ENCODE results near the gene TNFAIP3. TPM values are rescaled to one million over a fixed set of nuclear protein-coding genes. Genes with fewer than 3 reads are reported as not detected.
"Not testable (repeated sequence)": the region's sequence is repeated elsewhere in the genome, so short reads cannot be mapped to it uniquely, and the experiment has no call there.

Gene TNFAIP3
- polyA plus RNA-seq, 6 donors from 2014 or later = 4.0 to 48.4 (median 33.8) TPM

GRCh38 chr6:137830511-137830911 is 36.5 kb upstream of the TNFAIP3 start:
- no peak for DNase-seq
- Mint-ChIP-seq H3K27me3 (no peaks in the 10 kb centered on the region), H3K27ac (peak overlapping the region in 1 of 6 donors; percentile 0), H3K36me3 (peaks cover 0 to 7% of the 10 kb centered on the region in 2 donors), H3K4me3 (no peak overlapping the region), H3K9me3 (peaks cover 0 to 30% (median 15%) of the 10 kb centered on the region in 7 donors), H3K4me1 (peaks cover 0 to 10% (median 0%) of the 10 kb centered on the region in 3 donors)
- ATAC-seq (ENCODE audit: low read depth in 2 of 2) = no peak

GRCh38 chr6:137832110-137832509 is 34.9 kb upstream of the TNFAIP3 start:
- Mint-ChIP-seq H3K27ac (no peak overlapping the region), H3K27me3 (no peaks in the 10 kb centered on the region), H3K36me3 (peaks cover 0 to 8% of the 10 kb centered on the region in 2 donors), H3K9me3 (peaks cover 0 to 30% (median 18%) of the 10 kb centered on the region in 7 donors), H3K4me3 (no peak overlapping the region), H3K4me1 (peaks cover 0 to 10% (median 0%) of the 10 kb centered on the region in 3 donors)
- no peak for DNase-seq
- ATAC-seq (ENCODE audit: low read depth in 2 of 2) = no peak

- peaks cover 0 to 8% of the 10 kb centered on the region in 2 donors for H3K36me3 Mint-ChIP-seq
- DNase-seq = no peak
- H3K4me1 Mint-ChIP-seq = peaks cover 0 to 8% (median 0%) of the 10 kb centered on the region in 3 donors
- no peak overlapping the region for H3K27ac Mint-ChIP-seq
- no peaks in the 10 kb centered on the region for H3K27me3 Mint-ChIP-seq
- H3K4me3 Mint-ChIP-seq = no peak overlapping the region
- H3K9me3 Mint-ChIP-seq = peaks cover 0 to 49% (median 25%) of the 10 kb centered on the region in 7 donors
- ATAC-seq (ENCODE audit: low read depth in 2 of 2) = no peak
Measured at GRCh38 chr6:137834508-137834907, 32.6 kb upstream of the TNFAIP3 start.

- Mint-ChIP-seq H3K36me3 (peaks cover 0 to 18% of the 10 kb centered on the region in 2 donors), H3K27ac (peak overlapping the region in 1 of 6 donors; percentile 56)
- no peak for ATAC-seq (ENCODE audit: low read depth in 2 of 2)
Measured at GRCh38 chr6:137836788-137837187, 30.3 kb upstream of the TNFAIP3 start.

GRCh38 chr6:137838090-137838489 is 29.0 kb upstream of the TNFAIP3 start:
- DNase-seq; H3K4me3 Mint-ChIP-seq; ATAC-seq (ENCODE audit: low read depth in 2 of 2); H3K27me3 Mint-ChIP-seq; H3K27ac Mint-ChIP-seq: not testable (repeated sequence)
- Mint-ChIP-seq H3K4me1 (peaks cover 5 to 18% (median 13%) of the 10 kb centered on the region in 3 donors), H3K36me3 (peaks cover 2 to 18% of the 10 kb centered on the region in 2 donors), H3K9me3 (peaks cover 7 to 69% (median 40%) of the 10 kb centered on the region in 7 donors)

More at GRCh38 chr6:137836788-137837187, 30.3 kb upstream of the TNFAIP3 start:
- H3K27me3 Mint-ChIP-seq = no peaks in the 10 kb centered on the region
- no peak for DNase-seq
- H3K4me1 Mint-ChIP-seq = peaks cover 5 to 18% (median 13%) of the 10 kb centered on the region in 3 donors
- peaks cover 4 to 70% (median 43%) of the 10 kb centered on the region in 7 donors for H3K9me3 Mint-ChIP-seq
- peak overlapping the region in 1 of 8 donors; percentile 57 for H3K4me3 Mint-ChIP-seq

GRCh38 chr6:137838597-137838996 is 28.5 kb upstream of the TNFAIP3 start:
- not testable (repeated sequence) for DNase-seq; H3K27me3 Mint-ChIP-seq; H3K4me3 Mint-ChIP-seq; ATAC-seq (ENCODE audit: low read depth in 2 of 2)
- Mint-ChIP-seq H3K9me3 (peaks cover 7 to 64% (median 37%) of the 10 kb centered on the region in 7 donors), H3K4me1 (peaks cover 5 to 17% (median 13%) of the 10 kb centered on the region in 3 donors), H3K27ac (peak overlapping the region in 1 of 6 donors; percentile 21), H3K36me3 (peaks cover 5 to 18% of the 10 kb centered on the region in 2 donors)

- Mint-ChIP-seq H3K36me3 (peaks cover 5 to 18% of the 10 kb centered on the region in 2 donors), H3K4me3 (no peak overlapping the region), H3K9me3 (peaks cover 7 to 59% (median 34%) of the 10 kb centered on the region in 7 donors), H3K27ac (no peak overlapping the region), H3K4me1 (peaks cover 5 to 15% (median 13%) of the 10 kb centered on the region in 3 donors), H3K27me3 (no peaks in the 10 kb centered on the region)
- DNase-seq (no peak), ATAC-seq (ENCODE audit: low read depth in 2 of 2) (no peak)
Measured at GRCh38 chr6:137839076-137839475, 28.0 kb upstream of the TNFAIP3 start.

- DNase-seq (no peak), ATAC-seq (ENCODE audit: low read depth in 2 of 2) (peak in 1 of 2 donors; percentile 27)
- Mint-ChIP-seq H3K4me1 (peaks cover 5 to 15% (median 13%) of the 10 kb centered on the region in 3 donors), H3K9me3 (peaks cover 7 to 52% (median 29%) of the 10 kb centered on the region in 7 donors), H3K36me3 (peaks cover 5 to 13% of the 10 kb centered on the region in 2 donors), H3K4me3 (peak overlapping the region in 2 of 8 donors; percentile 7 to 22), H3K27me3 (no peaks in the 10 kb centered on the region), H3K27ac (peak overlapping the region in 2 of 6 donors; percentile 18 to 44)
Measured at GRCh38 chr6:137840252-137840651, 26.8 kb upstream of the TNFAIP3 start.

GRCh38 chr6:137843211-137843610 is 23.8 kb upstream of the TNFAIP3 start:
- Mint-ChIP-seq H3K9me3 (peaks cover 7 to 43% (median 26%) of the 10 kb centered on the region in 7 donors), H3K4me1 (peaks cover 5 to 15% (median 13%) of the 10 kb centered on the region in 3 donors), H3K27ac (no peak overlapping the region), H3K27me3 (no peaks in the 10 kb centered on the region), H3K4me3 (no peak overlapping the region), H3K36me3 (peaks cover 5 to 10% of the 10 kb centered on the region in 2 donors)
- no peak for DNase-seq
- ATAC-seq (ENCODE audit: low read depth in 2 of 2) = no peak

GRCh38 chr6:137844327-137844726 is 22.7 kb upstream of the TNFAIP3 start:
- not testable (repeated sequence) for H3K27me3 Mint-ChIP-seq; H3K36me3 Mint-ChIP-seq; DNase-seq; ATAC-seq (ENCODE audit: low read depth in 2 of 2); H3K4me3 Mint-ChIP-seq
- Mint-ChIP-seq H3K4me1 (peaks cover 5 to 13% (median 13%) of the 10 kb centered on the region in 3 donors), H3K9me3 (peaks cover 7 to 33% (median 21%) of the 10 kb centered on the region in 7 donors), H3K27ac (peak overlapping the region in 1 of 6 donors; percentile 69)

- not testable (repeated sequence) for H3K4me3 Mint-ChIP-seq; H3K36me3 Mint-ChIP-seq; H3K27me3 Mint-ChIP-seq; DNase-seq; ATAC-seq (ENCODE audit: low read depth in 2 of 2); H3K27ac Mint-ChIP-seq
- Mint-ChIP-seq H3K9me3 (peaks cover 7 to 32% (median 18%) of the 10 kb centered on the region in 7 donors), H3K4me1 (peaks cover 5 to 13% (median 13%) of the 10 kb centered on the region in 3 donors)
Measured at GRCh38 chr6:137844773-137845172, 22.3 kb upstream of the TNFAIP3 start.

GRCh38 chr6:137845460-137845859 is 21.6 kb upstream of the TNFAIP3 start:
- Mint-ChIP-seq H3K27me3 (no peaks in the 10 kb centered on the region), H3K27ac (no peak overlapping the region), H3K9me3 (peaks cover under 1 to 25% (median 12%) of the 10 kb centered on the region in 7 donors), H3K4me1 (peaks cover 0 to 8% (median 7%) of the 10 kb centered on the region in 3 donors), H3K36me3 (peaks cover 2 to 5% of the 10 kb centered on the region in 2 donors), H3K4me3 (no peak overlapping the region)
- DNase-seq (no peak), ATAC-seq (ENCODE audit: low read depth in 2 of 2) (no peak)

- Mint-ChIP-seq H3K27ac (no peak overlapping the region), H3K4me1 (peaks cover 0 to 4% (median under 1%) of the 10 kb centered on the region in 3 donors), H3K4me3 (no peak overlapping the region), H3K9me3 (peaks cover 0 to 17% (median 5%) of the 10 kb centered on the region in 7 donors), H3K27me3 (no peaks in the 10 kb centered on the region), H3K36me3 (peaks cover 0 to 5% of the 10 kb centered on the region in 2 donors)
- DNase-seq (no peak), ATAC-seq (ENCODE audit: low read depth in 2 of 2) (no peak)
Measured at GRCh38 chr6:137846274-137846673, 20.8 kb upstream of the TNFAIP3 start.

GRCh38 chr6:137846772-137847313 is 20.2 kb upstream of the TNFAIP3 start:
- ATAC-seq (ENCODE audit: low read depth in 2 of 2) (peak; percentile 94 to 96), DNase-seq (peak; percentile 41)
- Mint-ChIP-seq H3K4me3 (no peak overlapping the region), H3K9me3 (peaks cover 0 to 11% (median 2%) of the 10 kb centered on the region in 7 donors), H3K27me3 (no peaks in the 10 kb centered on the region), H3K4me1 (no peaks in the 10 kb centered on the region), H3K36me3 (peaks cover 0 to 5% of the 10 kb centered on the region in 2 donors), H3K27ac (no peak overlapping the region)
